Keratinocyte (primary cell): ENCODE measurements around the gene SPPL3. TPM values are rescaled to one million over a fixed set of nuclear protein-coding genes. Genes with fewer than 3 reads are reported as not detected.

Experiments used
- DNase-seq: peaks from one replicate; pipeline ENCODE4 v3.0.0-alpha.2; 2011; ENCODE audit warnings: low read depth, missing footprints, low spot score
- FAIRE-seq: peaks from 2 replicates; lab custom pipeline; 2011; peaks lifted over from hg19 to GRCh38; lab: Jason Lieb, UNC
- H2AFZ ChIP-seq: 2 replicates; pipeline ENCODE4 v1.6.0; 2012; ENCODE audit warnings: low read length, control low read depth, inconsistent platforms; ENCODE audit not compliant: control insufficient read depth
- H3K27ac ChIP-seq: 2 replicates; pipeline ENCODE4 v1.5.1; 2011; ENCODE audit warnings: low read length; ENCODE audit not compliant: control insufficient read depth, insufficient read depth
- H3K27me3 ChIP-seq: 3 replicates; pipeline ENCODE4 v1.6.0; 2011; ENCODE audit warnings: low read length; ENCODE audit not compliant: control insufficient read depth, insufficient read depth; ENCODE audit errors: extremely low read depth
- H3K36me3 ChIP-seq, 2 experiments: 2 replicates in 1 of 2; 3 replicates in 1 of 2; pipeline ENCODE4 v1.5.1; 2011; ENCODE audit warnings: low read length in 2 of 2, mild to moderate bottlenecking in 1 of 2; ENCODE audit not compliant: control insufficient read depth in 2 of 2, insufficient read depth in 2 of 2; ENCODE audit errors: extremely low read depth in 1 of 2
- H3K4me1 ChIP-seq: 3 replicates; pipeline ENCODE4 v1.5.1; 2011; ENCODE audit warnings: low read length; ENCODE audit not compliant: control insufficient read depth, insufficient read depth; ENCODE audit errors: extremely low read depth
- H3K4me2 ChIP-seq: 3 replicates; pipeline ENCODE4 v1.6.0; 2011; ENCODE audit warnings: low read depth, low read length; ENCODE audit not compliant: control insufficient read depth, insufficient read depth; ENCODE audit errors: extremely low read depth
- H3K4me3 ChIP-seq, 3 experiments: fragments of 200-600 bp in 1 of 3; sonication (generic) in 1 of 3; 2 replicates in 2 of 3; 3 replicates in 1 of 3; pipeline ENCODE4 v1.5.1; 2011 to 2016; ENCODE audit warnings: low read length in 3 of 3, mild to moderate bottlenecking in 3 of 3, control low read depth in 2 of 3, inconsistent platforms in 1 of 3, low read depth in 1 of 3, mixed read lengths in 1 of 3, mixed run types in 1 of 3, moderate library complexity in 1 of 3; ENCODE audit not compliant: control insufficient read depth in 2 of 3, insufficient read depth in 2 of 3; ENCODE audit errors: extremely low read depth in 1 of 3
- H3K79me2 ChIP-seq: 2 replicates; pipeline ENCODE4 v1.6.0; 2012; ENCODE audit warnings: low read length; ENCODE audit not compliant: control insufficient read depth, insufficient read depth
- H3K9ac ChIP-seq: 3 replicates; pipeline ENCODE4 v1.6.0; 2011; ENCODE audit warnings: low read length; ENCODE audit not compliant: control insufficient read depth, insufficient read depth; ENCODE audit errors: extremely low read depth
- H3K9me1 ChIP-seq: 3 replicates; pipeline ENCODE4 v1.6.0; 2011; ENCODE audit warnings: low read length; ENCODE audit not compliant: control insufficient read depth, insufficient read depth; ENCODE audit errors: extremely low read depth
- H3K9me3 ChIP-seq: 2 replicates; pipeline ENCODE4 v1.5.1; 2012; ENCODE audit warnings: low read depth, low read length; ENCODE audit not compliant: control insufficient read depth
- H4K20me1 ChIP-seq: 3 replicates; pipeline ENCODE4 v1.6.0; 2011; ENCODE audit warnings: low read length; ENCODE audit not compliant: control insufficient read depth, insufficient read depth; ENCODE audit errors: extremely low read depth
- EZH2 ChIP-seq: IDR thresholded peaks from one replicate; pipeline ENCODE4 v1.6.1; 2012; ENCODE audit warnings: inconsistent platforms, mild to moderate bottlenecking, low read length, moderate library complexity
- dilution Hi-C: fragments of 300-500 bp; cut with MboI; formaldehyde crosslinking; loops from one replicate; pipeline ENCODE4 v1.7.0; 2020; ENCODE audit warnings: low sequenced_read_pairs; ENCODE audit not compliant: extremely low pct_ligation_motif_present
- polyA plus RNA-seq, 5 experiments: library from polyadenylated mRNA; depleted of rRNA in 3 of 5; stranded (reverse) in 3 of 5; stranded (forward) in 1 of 5; unstranded in 1 of 5; fragments of >200 nt; gene quantifications; 1 replicate in 1 of 5; 2 replicates in 3 of 5; 3 replicates in 1 of 5; pipeline versions ENCODE4 v1.2.1 to v1.2.3, GENCODE V29; 2011 to 2012; ENCODE audit warnings: missing spikeins in 2 of 5, low read depth in 1 of 5, low replicate concordance in 1 of 5
- TF ChIP-seq, protein P1 (sequence below), 3 experiments: IDR thresholded peaks in 1 of 3; conservative IDR thresholded peaks in 1 of 3; optimal IDR thresholded peaks in 1 of 3; 2 replicates in 2 of 3; 3 replicates in 1 of 3; pipeline versions ENCODE3 to v1.5.1; 2011; ENCODE audit warnings: low read length in 3 of 3, mild to moderate bottlenecking in 3 of 3, moderate library complexity in 2 of 3, control low read depth in 1 of 3, inconsistent platforms in 1 of 3; ENCODE audit not compliant: insufficient read depth in 2 of 3; ENCODE audit errors: extremely low read depth in 1 of 3

The SPPL3 gene
- polyA plus RNA-seq, 1 donor (not counting 4 experiments of a cell fraction or from before 2014, with no cell fraction given), result 28.3 TPM

DNA sequence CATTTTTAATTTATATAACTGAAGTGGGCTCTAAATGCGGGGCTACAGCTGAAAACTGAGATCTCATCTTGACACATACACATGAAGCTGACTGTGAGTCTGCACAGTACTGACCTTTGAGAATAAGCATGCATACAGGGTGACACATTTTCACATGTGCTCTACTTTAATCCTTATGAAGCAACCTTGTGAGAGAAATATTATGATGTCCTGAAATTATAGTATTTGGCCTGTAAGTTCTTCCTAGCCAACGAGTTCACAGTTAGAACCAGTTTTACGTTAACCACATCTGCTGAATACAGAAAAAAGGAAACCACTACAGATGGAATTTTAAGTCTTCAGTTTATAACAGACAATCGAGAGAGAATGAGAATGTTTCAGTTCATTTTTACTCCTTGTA is 70.3 kb downstream of the SPPL3 start:
- H3K36me3 ChIP-seq, result no peaks in the 10 kb centered on the region
- no peak for DNase-seq
- peaks cover 17% of the 10 kb centered on the region for H3K4me1 ChIP-seq
- H3K79me2 ChIP-seq, result peaks cover 31% of the 10 kb centered on the region
- no peak for TF ChIP-seq EZH2
- TF ChIP-seq, protein P1, sequence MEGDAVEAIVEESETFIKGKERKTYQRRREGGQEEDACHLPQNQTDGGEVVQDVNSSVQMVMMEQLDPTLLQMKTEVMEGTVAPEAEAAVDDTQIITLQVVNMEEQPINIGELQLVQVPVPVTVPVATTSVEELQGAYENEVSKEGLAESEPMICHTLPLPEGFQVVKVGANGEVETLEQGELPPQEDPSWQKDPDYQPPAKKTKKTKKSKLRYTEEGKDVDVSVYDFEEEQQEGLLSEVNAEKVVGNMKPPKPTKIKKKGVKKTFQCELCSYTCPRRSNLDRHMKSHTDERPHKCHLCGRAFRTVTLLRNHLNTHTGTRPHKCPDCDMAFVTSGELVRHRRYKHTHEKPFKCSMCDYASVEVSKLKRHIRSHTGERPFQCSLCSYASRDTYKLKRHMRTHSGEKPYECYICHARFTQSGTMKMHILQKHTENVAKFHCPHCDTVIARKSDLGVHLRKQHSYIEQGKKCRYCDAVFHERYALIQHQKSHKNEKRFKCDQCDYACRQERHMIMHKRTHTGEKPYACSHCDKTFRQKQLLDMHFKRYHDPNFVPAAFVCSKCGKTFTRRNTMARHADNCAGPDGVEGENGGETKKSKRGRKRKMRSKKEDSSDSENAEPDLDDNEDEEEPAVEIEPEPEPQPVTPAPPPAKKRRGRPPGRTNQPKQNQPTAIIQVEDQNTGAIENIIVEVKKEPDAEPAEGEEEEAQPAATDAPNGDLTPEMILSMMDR (optimal IDR thresholded peaks at IDR 0.05 in 1 of 3, IDR thresholded peaks at IDR 0.05 in 1 of 3, conservative IDR thresholded peaks at IDR 0.05 in 1 of 3; ENCODE audit: extremely low read depth in 1 of 3, insufficient read depth in 2 of 3, low read length in 3 of 3), result no peak
- H3K4me3 ChIP-seq, result no peak overlapping the region
- no peak overlapping the region for H3K4me2 ChIP-seq
- no peak overlapping the region for H3K9ac ChIP-seq
- H2AFZ ChIP-seq, result no peak overlapping the region
- H3K27me3 ChIP-seq, result no peaks in the 10 kb centered on the region
- H3K9me3 ChIP-seq, result no peaks in the 10 kb centered on the region
- H3K9me1 ChIP-seq, result no peaks in the 10 kb centered on the region
- dilution Hi-C loops, result no loop called here
- FAIRE-seq, result no peak
- no peaks in the 10 kb centered on the region for H4K20me1 ChIP-seq
- no peak overlapping the region for H3K27ac ChIP-seq

DNA sequence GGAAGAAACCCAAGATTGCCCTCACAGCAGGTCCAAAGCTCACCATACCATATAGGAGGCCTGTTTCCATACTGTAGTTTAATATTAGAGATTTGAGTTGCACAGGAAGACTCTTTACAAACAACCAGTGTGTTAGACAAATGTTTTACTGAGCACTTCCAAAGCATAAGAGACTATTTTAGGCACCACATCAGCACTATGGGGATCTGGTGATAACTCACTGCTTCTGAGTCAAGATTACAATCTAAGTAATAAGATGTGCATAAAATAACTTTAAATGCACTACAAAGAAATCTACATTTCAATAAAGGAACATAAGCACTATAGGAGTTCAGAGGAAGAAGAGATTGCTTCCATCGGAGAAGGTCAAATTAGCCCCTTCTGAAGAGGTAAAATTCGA is 71.4 kb downstream of the SPPL3 start:
- H3K79me2 ChIP-seq, result peaks cover 34% of the 10 kb centered on the region
- no peak overlapping the region for H3K27ac ChIP-seq
- dilution Hi-C loops, result no loop called here
- H3K4me3 ChIP-seq, result no peak overlapping the region
- H3K4me1 ChIP-seq, result peaks cover 17% of the 10 kb centered on the region
- TF ChIP-seq EZH2, result no peak
- TF ChIP-seq, protein P1 (optimal IDR thresholded peaks at IDR 0.05 in 1 of 3, IDR thresholded peaks at IDR 0.05 in 1 of 3, conservative IDR thresholded peaks at IDR 0.05 in 1 of 3; ENCODE audit: extremely low read depth in 1 of 3, insufficient read depth in 2 of 3, low read length in 3 of 3), result no peak
- H3K9me3 ChIP-seq, result no peaks in the 10 kb centered on the region
- H3K36me3 ChIP-seq, result no peaks in the 10 kb centered on the region
- no peaks in the 10 kb centered on the region for H3K9me1 ChIP-seq
- H2AFZ ChIP-seq, result no peak overlapping the region
- no peak overlapping the region for H3K9ac ChIP-seq
- DNase-seq (no peak), FAIRE-seq (no peak)
- H4K20me1 ChIP-seq, result no peaks in the 10 kb centered on the region
- no peaks in the 10 kb centered on the region for H3K27me3 ChIP-seq
- H3K4me2 ChIP-seq, result no peak overlapping the region
